SH-SY5Y (cell line): ENCODE results near the gene IL4I1.

Experiments used
- GATA2 ChIP-seq: IDR thresholded peaks from 2 replicates; pipeline ENCODE4 v1.6.1; 2011; ENCODE audit warnings: mild to moderate bottlenecking, low read depth, low read length
- GATA3 ChIP-seq: IDR thresholded peaks from 2 replicates; pipeline ENCODE4 v1.6.1; 2011; ENCODE audit warnings: low read depth, mild to moderate bottlenecking, low read length, moderate library complexity

- TF ChIP-seq GATA3: no peak
- no peak for TF ChIP-seq GATA2
Measured at GRCh38 chr19:49881672-49882394, 14.9 kb downstream of the IL4I1 start.
